Measurements from ENCODE around the gene CORO7. TPM values are rescaled to one million over a fixed set of nuclear protein-coding genes. Genes with fewer than 3 reads are reported as not detected.
A peak's percentile ranks its signal among the peaks of the same experiment; 100 is the strongest.

Gene CORO7
- total and polyA plus RNA-seq, 2 donors (not counting 1 experiment from before 2014, with no cell fraction given) = 117 to 230 TPM

- Histone ChIP-seq H3K9me3 (ENCODE audit: control extremely low read depth in 1 of 3, control insufficient read depth in 2 of 3, insufficient read depth in 1 of 3, low read length in 2 of 3) (no peaks in the 10 kb centered on the region), H4K20me1 (ENCODE audit: control insufficient read depth, insufficient read depth, low read length, poor library complexity, severe bottlenecking) (peaks cover 78% of the 10 kb centered on the region), H3K79me2 (ENCODE audit: control insufficient read depth, insufficient read depth, low read length) (peaks cover 42% of the 10 kb centered on the region), H3K27me3 (replicated peaks in 1 of 4; ENCODE audit: control extremely low read depth in 1 of 4, control insufficient read depth in 3 of 4, insufficient read depth in 4 of 4, low read length in 3 of 4) (no peaks in the 10 kb centered on the region), H3K4me1 (ENCODE audit: control insufficient read depth in 2 of 2, insufficient read depth in 2 of 2, low read length in 2 of 2) (peaks cover 0 to 6% of the 10 kb centered on the region in 2 donors), H3K36me3 (replicated peaks in 1 of 2; ENCODE audit: control extremely low read depth in 1 of 2, control insufficient read depth in 1 of 2, extremely low read depth in 1 of 2, insufficient read depth in 2 of 2, low read length in 1 of 2) (peaks cover 0 to 82% of the 10 kb centered on the region in 2 experiments), H3K27ac (ENCODE audit: low read length in 2 of 2) (no peak overlapping the region), H3K9ac (ENCODE audit: low read length) (no peak overlapping the region), H3K4me2 (replicated peaks; ENCODE audit: low read depth, low read length, poor library complexity, severe bottlenecking) (no peak overlapping the region), H3K4me3 (ENCODE audit: control extremely low read depth in 1 of 5, extremely low read depth in 1 of 5, insufficient read depth in 1 of 5, low read depth in 2 of 5, low read length in 4 of 5) (no peak overlapping the region), H2AFZ (ENCODE audit: insufficient read depth, low read depth, low read length, poor library complexity, severe bottlenecking) (no peak overlapping the region)
- Mint-ChIP-seq H3K9me3 (ENCODE audit: insufficient read depth) (no peaks in the 10 kb centered on the region), H3K4me3 (no peak overlapping the region), H3K27me3 (no peaks in the 10 kb centered on the region), H3K4me1 (peaks cover 10% of the 10 kb centered on the region), H3K27ac (no peak overlapping the region)
- TF ChIP-seq, protein P1, sequence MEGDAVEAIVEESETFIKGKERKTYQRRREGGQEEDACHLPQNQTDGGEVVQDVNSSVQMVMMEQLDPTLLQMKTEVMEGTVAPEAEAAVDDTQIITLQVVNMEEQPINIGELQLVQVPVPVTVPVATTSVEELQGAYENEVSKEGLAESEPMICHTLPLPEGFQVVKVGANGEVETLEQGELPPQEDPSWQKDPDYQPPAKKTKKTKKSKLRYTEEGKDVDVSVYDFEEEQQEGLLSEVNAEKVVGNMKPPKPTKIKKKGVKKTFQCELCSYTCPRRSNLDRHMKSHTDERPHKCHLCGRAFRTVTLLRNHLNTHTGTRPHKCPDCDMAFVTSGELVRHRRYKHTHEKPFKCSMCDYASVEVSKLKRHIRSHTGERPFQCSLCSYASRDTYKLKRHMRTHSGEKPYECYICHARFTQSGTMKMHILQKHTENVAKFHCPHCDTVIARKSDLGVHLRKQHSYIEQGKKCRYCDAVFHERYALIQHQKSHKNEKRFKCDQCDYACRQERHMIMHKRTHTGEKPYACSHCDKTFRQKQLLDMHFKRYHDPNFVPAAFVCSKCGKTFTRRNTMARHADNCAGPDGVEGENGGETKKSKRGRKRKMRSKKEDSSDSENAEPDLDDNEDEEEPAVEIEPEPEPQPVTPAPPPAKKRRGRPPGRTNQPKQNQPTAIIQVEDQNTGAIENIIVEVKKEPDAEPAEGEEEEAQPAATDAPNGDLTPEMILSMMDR (IDR thresholded peaks at IDR 0.05) = peak; percentile 70
- TF ChIP-seq EZH2 (IDR thresholded peaks at IDR 0.05; ENCODE audit: borderline replicate concordance, insufficient read depth, low read depth, low read length, poor library complexity, severe bottlenecking) = no peak
- CTCF ChIA-PET = interaction anchor here (1.2 to 7.6 kb wide), 13 partner anchors 10 to 219 kb away, joined by 4 to 112 read pairs (median 22); partner anchors contain the start of genes CORO7, MGRN1 and PAM16
- intact Hi-C loops (cut with micrococcal nuclease) = loop anchor here (5.0 kb wide), 2 partner anchors 202 to 553 kb away; partner anchors contain the start of gene SEC14L5
- POLR2A ChIA-PET = interaction anchor here (0.6 kb wide), 1 partner anchor 64 kb away, joined by 6 read pairs; no protein-coding TSS in a partner anchor
- 93% methylated on average over 20 of the region's 20 CpGs for whole genome bisulfite sequencing (ENCODE audit: insufficient coverage)
- DNase-seq (peak; percentile 62), ATAC-seq (ENCODE audit: low read depth) (peak; percentile 40)
These were observed 12.0 kb downstream of the CORO7 start for GRCh38 chr16:4404247-4404966.
